T-helper 9 cell (primary cell): ENCODE data around the gene WHAMM.
"Not testable (repeated sequence)": the region's sequence is repeated elsewhere in the genome, so short reads cannot be mapped to it uniquely, and the experiment has no call there.

Experiments
- DNase-seq: peaks from one replicate; pipeline ENCODE4 v3.0.0-alpha.2; 2020

WHAMM gene

DNA sequence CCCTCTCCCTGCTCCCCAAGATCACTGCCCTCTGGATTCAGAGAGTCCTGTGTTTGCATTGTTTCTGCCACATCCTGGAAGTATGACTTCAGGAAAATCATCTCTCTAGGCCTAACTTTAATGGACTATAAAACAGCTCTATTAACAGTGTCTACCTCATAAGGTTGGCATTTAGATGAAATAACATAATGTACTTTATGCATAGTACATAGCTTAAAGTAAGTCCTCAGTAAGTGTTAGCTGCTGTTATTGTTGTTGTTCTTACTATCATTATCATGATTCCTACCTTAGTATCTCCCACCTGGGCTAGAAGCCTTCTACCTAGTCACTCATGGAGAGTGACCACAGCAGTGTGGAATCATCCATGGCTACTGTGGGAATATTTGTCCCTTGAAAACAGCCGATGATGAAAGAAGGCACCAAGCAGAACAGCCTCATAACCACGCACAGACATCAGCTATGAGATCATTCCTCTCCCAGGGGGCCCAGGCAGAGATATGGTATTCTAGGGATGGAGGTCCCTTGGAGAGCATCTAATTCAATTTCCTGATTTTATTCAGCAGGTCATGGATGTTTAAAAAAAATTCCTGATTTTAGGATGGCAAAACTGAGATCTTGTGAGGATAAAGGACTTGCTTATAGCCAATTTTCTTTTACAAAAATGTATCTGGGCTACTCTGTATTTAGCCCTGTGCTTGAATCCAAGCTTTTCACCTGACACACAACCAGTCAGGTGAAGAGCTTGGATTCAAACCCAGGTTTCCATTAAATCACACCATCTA lies 5.4 kb upstream of the WHAMM start:
- DNase-seq, result no peak

GRCh38 chr15:82804575-82804949 lies 4.9 kb upstream of the WHAMM start:
- no peak for DNase-seq

GRCh38 chr15:82805994-82806406 lies 3.4 kb upstream of the WHAMM start, which contains the start of gene FSD2:
TSS of gene FSD2 (minus strand) at chr15:82806069. CDS start at chr15:82787390, 18,679 bp downstream.
- DNase-seq, result no peak

DNA sequence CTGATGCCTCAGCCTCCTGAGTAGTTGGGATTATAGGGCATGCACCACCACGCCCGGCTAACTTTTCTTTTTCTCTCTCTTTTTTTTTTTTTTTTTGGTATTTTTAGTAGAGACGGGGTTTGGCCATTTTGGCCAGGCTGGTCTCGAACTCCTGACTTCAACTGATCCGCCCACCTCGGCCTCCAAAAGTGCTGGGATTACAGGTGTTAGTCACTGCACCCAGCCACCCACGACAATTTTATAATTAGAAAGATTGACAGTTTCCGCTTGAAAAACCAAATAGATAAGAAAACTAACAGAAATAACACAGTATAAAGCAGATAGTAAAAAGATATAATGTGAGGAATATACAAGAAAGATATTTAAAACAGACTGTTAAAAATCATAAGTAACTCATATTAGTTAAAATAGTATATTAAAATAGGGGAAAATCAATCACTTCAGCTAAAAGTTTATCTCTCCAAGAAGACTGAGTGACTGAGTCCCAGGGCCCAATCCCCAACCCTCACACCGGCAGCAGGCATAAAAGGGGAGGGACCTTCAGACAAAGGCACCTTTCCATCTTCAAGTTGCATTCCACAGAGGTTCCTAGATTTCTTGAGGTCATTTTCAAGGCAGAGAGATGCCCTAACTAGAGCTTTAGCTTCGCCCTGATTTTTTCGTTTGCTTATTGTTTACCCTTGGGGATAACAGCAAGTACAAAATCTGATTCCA lies 1.4 kb upstream of the WHAMM start:
- DNase-seq, result no peak

DNA sequence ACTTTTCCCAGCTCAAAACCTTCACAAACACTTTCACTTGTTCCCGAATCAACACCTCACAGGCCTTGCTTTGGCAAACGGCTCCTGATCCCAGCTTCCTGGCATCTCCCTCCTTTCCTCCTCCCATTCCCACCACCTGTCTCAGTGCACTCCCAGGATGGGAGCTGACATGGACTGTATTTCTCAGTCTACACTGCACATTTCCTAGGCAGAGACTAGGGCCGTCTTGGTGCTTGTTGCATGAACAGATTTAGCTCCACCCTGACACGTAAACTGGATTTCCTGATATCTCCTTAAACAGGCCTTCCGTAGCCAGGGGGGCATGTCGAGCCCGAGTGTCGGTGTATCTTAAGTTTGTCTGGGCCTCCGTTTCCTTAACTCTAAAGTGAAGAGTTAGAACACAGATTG lies 790 bp upstream of the WHAMM start:
- no peak for DNase-seq

- DNase-seq, result peak; percentile 13
Measured at GRCh38 chr15:82810061-82810889, 847 bp downstream of the WHAMM start.

- peak; percentile 13 for DNase-seq
Measured at GRCh38 chr15:82810890-82811426, 1.5 kb downstream of the WHAMM start.

DNA sequence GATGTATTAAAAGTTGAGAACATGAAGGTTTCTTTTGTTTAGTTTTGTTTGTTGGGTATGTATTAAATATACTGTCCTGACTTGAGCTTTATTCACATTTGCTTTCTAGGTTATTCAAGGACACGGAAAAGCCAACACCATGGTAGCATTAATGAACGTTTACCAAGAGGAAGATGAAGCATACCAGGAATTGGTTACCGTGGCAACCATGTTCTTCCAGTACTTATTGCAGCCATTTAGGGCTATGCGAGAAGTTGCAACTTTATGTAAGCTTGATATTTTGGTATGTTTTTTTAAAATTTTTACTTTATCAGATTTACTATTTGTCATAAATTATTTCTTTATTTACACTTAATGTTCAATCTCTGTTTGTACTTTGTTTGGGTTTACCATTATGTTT lies 3.6 kb downstream of the WHAMM start:
- no peak for DNase-seq

GRCh38 chr15:82820128-82820527 lies 10.7 kb downstream of the WHAMM start:
- DNase-seq, result no peak

- DNase-seq, result not testable (repeated sequence)
Measured at GRCh38 chr15:82821396-82821795, 12.0 kb downstream of the WHAMM start.

DNA sequence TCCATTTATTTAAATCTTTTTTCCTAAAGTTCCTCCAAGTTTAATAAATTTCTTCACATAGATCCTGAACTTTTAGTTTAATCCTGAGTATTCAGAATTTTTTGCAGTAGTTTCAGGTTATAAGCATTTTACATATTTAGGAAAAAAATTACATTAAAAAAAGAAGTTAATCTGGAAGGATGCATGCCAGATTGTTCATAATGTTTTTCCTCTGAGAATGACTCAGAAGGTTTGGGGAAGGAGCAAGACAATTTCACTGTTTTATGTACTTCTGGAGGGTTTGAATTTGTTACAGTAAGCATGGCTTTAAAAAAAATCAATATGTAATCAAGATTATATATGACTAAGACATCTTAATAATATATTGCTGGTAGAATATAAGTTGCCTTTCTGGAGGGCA lies 12.4 kb downstream of the WHAMM start:
- not testable (repeated sequence) for DNase-seq

DNA sequence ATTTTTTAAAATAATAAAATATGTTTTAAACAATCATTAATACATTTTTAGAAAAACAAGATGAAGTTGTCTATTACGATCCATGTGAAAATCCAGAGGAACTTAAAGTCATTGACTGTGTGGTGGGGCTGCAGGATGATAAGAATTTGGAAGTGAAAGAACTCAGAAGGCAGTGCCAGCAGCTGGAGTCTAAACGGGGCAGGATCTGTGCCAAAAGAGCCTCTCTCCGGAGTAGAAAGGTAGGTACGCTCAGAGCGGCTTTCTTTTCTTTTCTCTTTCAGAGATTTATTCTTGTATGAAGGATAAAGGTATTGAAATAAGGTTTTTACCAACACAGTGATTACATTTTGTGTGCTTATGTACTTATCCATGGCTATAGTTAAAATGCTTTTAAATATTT lies 13.6 kb downstream of the WHAMM start:
- DNase-seq, result no peak

- DNase-seq, result no peak
Measured at GRCh38 chr15:82828075-82828474, 18.6 kb downstream of the WHAMM start.

GRCh38 chr15:82829234-82829633 lies 19.8 kb downstream of the WHAMM start:
- no peak for DNase-seq

DNA sequence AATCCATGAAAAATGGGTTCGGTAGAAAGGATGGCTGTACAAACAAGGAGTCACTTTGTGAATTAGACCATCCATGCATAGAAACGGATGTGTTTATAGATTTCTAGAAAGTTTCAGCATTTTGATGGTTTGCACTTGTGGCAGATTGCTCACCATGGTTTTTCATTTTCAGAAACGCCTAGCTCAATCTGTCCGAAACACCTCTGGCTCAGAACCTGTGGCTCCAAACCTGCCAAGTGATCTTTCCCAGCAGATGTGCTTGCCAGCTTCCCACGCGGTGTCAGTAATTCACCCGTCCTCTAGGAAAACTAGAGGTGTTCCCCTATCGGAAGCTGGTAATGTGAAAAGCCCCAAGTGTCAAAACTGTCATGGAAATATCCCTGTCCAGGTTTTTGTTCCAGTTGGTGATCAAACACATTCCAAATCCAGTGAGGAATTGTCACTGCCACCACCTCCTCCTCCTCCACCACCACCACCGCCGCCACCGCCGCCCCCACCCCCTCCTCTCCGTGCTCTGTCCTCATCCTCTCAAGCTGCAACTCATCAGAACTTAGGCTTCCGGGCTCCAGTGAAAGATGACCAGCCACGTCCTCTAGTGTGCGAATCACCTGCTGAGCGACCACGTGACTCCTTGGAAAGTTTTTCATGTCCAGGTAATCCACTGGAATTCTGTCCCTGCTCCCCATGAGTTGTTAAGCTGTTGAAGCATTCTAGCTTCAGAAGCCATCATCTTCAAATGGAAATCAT lies 21.2 kb downstream of the WHAMM start:
- DNase-seq, result no peak

DNA sequence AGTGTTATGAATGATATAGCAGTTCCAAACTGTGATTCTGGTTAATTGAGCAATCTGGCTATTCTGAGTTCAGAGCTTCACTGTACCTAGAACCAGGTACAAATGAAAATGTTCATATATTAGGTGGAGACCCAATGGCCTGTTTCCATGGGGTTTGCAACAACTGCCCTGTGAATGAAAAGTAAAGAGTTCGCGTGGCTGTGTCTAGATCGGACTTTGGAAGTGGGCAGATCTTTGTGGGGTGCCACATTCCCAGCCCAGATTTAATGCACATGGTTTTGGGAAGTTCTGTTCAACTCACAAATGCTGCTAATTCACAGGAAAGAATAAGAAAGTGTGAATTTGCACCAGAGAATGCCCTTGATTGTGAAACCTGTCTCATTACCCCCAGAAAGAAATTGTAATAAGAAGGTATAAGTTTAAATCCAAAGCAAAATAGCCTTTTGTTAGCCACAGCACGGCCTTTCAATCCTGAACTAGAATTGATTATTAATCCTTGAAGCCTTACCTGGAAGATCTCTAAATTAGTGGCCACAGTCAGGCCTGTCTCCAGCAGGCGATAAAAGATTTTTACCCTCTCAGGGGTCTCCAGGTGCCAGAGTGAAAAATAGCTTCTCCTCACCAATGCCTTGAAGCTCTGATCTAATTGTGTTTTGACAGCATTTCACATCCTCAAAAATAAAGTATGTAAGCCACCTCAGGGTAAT lies 22.6 kb downstream of the WHAMM start:
- no peak for DNase-seq

DNA sequence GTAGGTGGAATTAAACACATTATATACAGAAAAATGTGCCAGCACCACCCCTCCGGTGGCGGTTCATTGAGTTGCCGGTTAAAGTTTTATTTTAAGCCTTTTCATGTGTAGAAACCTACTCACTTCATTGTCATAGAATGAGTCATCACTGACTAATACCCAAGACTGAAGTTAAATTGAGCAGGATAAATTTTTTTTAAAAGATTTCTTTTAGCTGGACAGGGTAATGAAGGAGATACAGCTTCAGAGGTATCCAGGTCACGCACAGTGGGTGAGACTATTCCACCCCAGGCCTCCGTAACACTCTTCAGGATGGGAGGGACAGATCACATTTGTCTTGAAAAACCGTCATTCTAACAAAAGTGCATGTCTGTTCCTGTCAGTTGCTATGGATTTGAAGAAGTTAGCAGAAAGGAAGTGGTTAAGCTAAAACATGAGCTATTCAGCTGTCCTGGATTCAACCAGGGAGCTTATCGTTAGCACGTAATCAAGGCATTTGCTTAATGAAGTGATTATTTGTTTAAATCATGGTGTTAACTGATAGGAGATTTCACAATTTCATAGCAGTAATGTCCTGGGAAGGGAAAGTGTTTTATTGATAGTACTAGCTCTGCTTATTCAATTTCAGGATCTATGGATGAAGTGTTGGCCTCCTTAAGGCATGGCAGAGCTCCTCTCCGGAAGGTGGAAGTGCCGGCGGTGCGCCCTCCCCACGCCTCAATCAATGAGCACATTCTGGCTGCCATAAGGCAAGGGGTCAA lies 23.4 kb downstream of the WHAMM start:
- DNase-seq, result no peak

DNA sequence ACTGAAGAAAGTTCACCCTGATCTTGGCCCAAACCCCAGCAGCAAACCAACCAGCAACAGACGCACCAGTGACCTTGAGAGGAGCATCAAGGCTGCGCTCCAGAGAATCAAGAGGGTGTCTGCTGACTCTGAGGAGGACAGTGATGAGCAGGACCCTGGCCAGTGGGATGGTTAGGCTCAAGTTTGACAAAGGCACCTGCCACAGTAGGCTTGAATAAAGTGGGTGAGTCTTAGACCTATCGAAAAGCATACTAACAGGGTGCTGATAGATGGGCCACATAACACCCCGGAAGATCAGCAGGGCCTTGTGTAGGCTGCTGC lies 23.9 kb downstream of the WHAMM start:
- DNase-seq, result no peak

DNA sequence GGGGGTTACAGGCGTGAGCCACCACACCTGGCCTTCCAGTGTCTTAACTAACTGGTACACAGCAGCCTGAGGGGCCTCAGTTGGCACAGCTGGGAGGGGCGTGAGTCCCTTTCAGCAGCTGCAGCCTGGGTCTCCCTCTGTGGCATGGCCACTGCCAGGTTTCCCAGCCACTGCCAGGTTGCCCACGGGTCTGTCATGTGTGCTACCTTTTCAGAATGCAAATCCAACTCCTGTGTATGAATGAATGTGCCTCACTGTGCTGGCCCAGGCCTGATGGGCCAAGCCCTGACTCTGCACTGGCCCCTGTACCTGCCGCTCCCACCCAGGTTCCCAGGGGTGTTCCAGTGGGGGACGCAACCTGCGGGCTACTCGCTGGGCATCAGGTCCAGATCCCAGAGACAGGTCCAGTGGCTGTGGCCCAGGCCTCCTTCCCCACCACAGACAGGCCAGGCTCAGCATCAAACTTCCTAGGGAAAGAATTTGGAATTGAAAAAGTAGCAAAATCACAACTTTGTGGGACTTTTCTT lies 26.0 kb downstream of the WHAMM start:
- no peak for DNase-seq

DNA sequence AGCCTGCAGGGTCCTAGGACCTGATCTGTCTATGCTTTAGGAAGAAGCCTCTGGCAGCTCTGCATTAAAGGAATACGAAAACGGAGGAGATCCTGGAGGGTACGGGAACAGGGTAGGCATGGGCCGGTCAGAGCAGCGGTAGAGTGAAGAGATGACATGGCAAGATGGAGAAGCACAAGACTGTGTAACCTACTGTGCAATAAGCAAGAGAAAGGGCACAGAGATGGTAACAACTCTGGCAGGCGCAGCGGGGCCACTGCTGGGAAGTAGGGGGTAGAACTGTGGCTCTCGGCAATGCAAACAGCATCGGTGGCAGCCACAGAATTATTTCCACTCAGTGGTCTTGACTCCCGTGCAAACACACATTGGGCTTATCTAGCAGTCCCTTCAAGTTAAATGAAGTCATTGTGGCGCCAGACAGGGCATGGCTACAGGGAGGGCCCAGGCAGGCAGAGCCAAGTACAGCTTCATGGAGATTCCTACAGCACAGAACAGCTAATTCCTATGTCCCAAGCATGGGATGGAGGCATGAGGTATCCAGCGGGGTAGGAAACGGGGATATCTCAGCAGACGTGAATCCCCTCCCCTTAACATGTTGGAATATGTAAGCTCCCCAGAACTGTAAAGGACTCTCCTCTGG lies 28.8 kb downstream of the WHAMM start:
- no peak for DNase-seq
